Cortex of kidney (tissue), 1 donor: Measurements from ENCODE around the gene CDCA5.

Experiments used
- DNase-seq: peaks from one replicate; lab custom pipeline; 2025; lab: John Stamatoyannopoulos, UW

The CDCA5 gene

GRCh38 chr11:65107078-65107477 is 23.2 kb upstream of the CDCA5 start:
- no peak for DNase-seq

GRCh38 chr11:65104628-65105027 is 20.8 kb upstream of the CDCA5 start:
- DNase-seq: no peak

- DNase-seq: no peak
These were observed 19.6 kb upstream of the CDCA5 start for GRCh38 chr11:65103476-65103875.

GRCh38 chr11:65102142-65103095 is 18.6 kb upstream of the CDCA5 start:
- DNase-seq: no peak

GRCh38 chr11:65100674-65101350 is 17.0 kb upstream of the CDCA5 start:
- no peak for DNase-seq

- DNase-seq: no peak
These were observed 13.1 kb upstream of the CDCA5 start for GRCh38 chr11:65096926-65097325.

GRCh38 chr11:65095974-65096806 is 12.3 kb upstream of the CDCA5 start, which contains the start of gene VPS51:
VPS51 (plus strand) TSS chr11:65096214; CDS start chr11:65096251, 37 bp downstream.
- DNase-seq: no peak

- DNase-seq: no peak
These were observed 11.6 kb upstream of the CDCA5 start for GRCh38 chr11:65095427-65095826.

GRCh38 chr11:65090628-65091027 is 6.8 kb upstream of the CDCA5 start:
- no peak for DNase-seq

- no peak for DNase-seq
These were observed 5.8 kb upstream of the CDCA5 start for GRCh38 chr11:65089621-65090020.

- DNase-seq: no peak
These were observed 4.0 kb upstream of the CDCA5 start for GRCh38 chr11:65087827-65088226.

- no peak for DNase-seq
These were observed 3.4 kb upstream of the CDCA5 start for GRCh38 chr11:65087216-65087615.

- DNase-seq: no peak
These were observed 3.0 kb upstream of the CDCA5 start for GRCh38 chr11:65086809-65087208.

GRCh38 chr11:65085446-65085845 is 1.6 kb upstream of the CDCA5 start:
- DNase-seq: no peak

GRCh38 chr11:65084598-65085375 is 947 bp upstream of the CDCA5 start:
- DNase-seq: no peak

GRCh38 chr11:65083134-65083833 is 556 bp downstream of the CDCA5 start:
- no peak for DNase-seq

GRCh38 chr11:65078786-65079342 is 5.0 kb downstream of the CDCA5 start:
- no peak for DNase-seq

GRCh38 chr11:65078151-65078550 is 5.7 kb downstream of the CDCA5 start:
- no peak for DNase-seq

GRCh38 chr11:65077451-65077850 is 6.4 kb downstream of the CDCA5 start:
- no peak for DNase-seq

- DNase-seq: no peak
These were observed 11.2 kb downstream of the CDCA5 start for GRCh38 chr11:65072631-65072966.
